Measurements from ENCODE around the gene ABCC2. TPM values are rescaled to one million over a fixed set of nuclear protein-coding genes. Genes with fewer than 3 reads are reported as not detected.
"Not testable (repeated sequence)": the region's sequence is repeated elsewhere in the genome, so short reads cannot be mapped to it uniquely, and the experiment has no call there.

The ABCC2 gene
- total RNA-seq, 1 donor, result 1.4 TPM

DNA sequence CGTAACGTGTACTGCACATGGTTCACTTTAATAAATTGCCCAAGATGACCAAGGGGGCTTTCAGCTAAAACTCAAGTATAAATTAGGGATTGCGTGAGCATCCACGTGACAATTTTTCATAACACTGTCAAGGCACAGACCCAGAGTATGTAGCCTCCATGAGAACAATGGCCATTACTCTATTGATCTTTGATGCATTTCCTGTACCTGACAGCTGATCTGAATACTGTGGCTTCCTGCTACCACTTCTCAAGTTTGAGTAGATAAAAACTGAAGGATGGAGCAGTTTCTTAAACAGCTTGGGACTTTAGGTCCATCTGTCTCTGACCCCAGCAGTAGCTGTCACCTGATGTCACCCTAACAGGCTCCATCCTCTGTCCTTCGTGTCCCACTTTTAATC is 98.9 kb downstream of the ABCC2 start:
- TF ChIP-seq, protein P1, sequence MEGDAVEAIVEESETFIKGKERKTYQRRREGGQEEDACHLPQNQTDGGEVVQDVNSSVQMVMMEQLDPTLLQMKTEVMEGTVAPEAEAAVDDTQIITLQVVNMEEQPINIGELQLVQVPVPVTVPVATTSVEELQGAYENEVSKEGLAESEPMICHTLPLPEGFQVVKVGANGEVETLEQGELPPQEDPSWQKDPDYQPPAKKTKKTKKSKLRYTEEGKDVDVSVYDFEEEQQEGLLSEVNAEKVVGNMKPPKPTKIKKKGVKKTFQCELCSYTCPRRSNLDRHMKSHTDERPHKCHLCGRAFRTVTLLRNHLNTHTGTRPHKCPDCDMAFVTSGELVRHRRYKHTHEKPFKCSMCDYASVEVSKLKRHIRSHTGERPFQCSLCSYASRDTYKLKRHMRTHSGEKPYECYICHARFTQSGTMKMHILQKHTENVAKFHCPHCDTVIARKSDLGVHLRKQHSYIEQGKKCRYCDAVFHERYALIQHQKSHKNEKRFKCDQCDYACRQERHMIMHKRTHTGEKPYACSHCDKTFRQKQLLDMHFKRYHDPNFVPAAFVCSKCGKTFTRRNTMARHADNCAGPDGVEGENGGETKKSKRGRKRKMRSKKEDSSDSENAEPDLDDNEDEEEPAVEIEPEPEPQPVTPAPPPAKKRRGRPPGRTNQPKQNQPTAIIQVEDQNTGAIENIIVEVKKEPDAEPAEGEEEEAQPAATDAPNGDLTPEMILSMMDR (IDR thresholded peaks at IDR 0.05; ENCODE audit: insufficient read depth, low read length), result no peak
- no peak overlapping the region for H3K4me3 ChIP-seq (ENCODE audit: low read depth, low read length)

DNA sequence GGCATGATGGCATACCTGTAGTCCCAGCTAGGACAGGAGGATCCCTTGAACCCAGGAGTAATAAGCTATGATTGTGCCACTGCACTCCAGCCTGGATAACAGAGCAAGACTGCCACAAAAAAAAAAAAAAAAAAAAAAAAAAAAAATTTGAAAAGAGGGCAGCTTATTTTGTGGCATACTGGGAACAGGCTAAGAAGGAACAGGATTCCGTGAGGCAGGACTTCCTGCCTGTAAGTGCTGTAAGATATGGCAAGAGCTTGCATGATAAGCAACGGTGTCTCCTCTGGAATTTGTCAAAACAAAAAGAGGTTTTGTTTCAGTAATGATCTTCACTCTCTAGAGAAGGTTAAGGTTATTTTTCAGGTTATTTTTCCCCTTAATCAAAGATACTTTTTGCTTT is 101.1 kb downstream of the ABCC2 start:
- no peak for DNase-seq (ENCODE audit: low read depth)
- no peak overlapping the region for H3K4me3 ChIP-seq (ENCODE audit: low read depth, low read length)
- TF ChIP-seq, protein P1 (IDR thresholded peaks at IDR 0.05; ENCODE audit: insufficient read depth, low read length), result no peak

More for the DNA sequence above, 98.9 kb downstream of the ABCC2 start:
- no peak for DNase-seq (ENCODE audit: low read depth)

DNA sequence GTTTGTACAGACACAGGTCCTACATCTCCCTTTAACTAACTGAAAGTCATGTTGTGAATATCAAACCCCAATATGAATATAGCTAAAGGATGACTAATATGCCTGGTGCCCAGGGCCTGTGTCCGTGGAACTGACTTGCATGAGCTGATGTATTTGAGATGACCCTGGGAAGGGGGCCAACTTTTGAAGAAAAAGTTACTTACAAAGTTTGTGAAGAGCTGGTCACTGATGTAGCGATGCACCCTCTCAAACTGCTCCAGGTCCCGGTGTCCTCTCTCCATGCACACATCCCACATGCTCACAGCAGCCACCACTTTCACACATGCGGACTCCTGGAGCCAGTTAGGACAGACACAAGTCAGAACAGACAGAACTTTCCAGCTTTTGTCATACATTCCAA is 106.2 kb downstream of the ABCC2 start:
- peak; percentile 63 for DNase-seq (ENCODE audit: low read depth)
- TF ChIP-seq, protein P1 (IDR thresholded peaks at IDR 0.05; ENCODE audit: insufficient read depth, low read length), result no peak
- no peak overlapping the region for H3K4me3 ChIP-seq (ENCODE audit: low read depth, low read length)

DNA sequence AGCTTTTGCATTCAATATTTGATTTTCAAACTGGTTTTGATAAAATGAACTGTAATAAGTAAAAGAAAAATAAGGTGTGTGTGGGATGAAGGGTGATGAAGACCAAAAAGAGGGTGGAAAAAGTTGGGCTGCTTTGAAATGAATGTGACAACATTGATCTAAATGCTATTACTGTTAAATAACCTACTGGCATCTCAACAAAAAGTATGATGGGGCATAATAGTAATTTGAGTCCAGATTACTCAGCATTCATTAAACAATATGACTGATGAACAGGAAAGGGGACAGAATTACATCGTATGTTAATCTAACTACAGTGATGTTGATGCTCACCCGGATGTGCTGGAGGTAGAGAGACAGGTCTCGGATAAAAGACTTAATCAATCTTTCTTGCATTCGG is 112.2 kb downstream of the ABCC2 start:
- no peak for DNase-seq (ENCODE audit: low read depth)
- TF ChIP-seq, protein P1 (IDR thresholded peaks at IDR 0.05; ENCODE audit: insufficient read depth, low read length), result no peak
- no peak overlapping the region for H3K4me3 ChIP-seq (ENCODE audit: low read depth, low read length)

DNA sequence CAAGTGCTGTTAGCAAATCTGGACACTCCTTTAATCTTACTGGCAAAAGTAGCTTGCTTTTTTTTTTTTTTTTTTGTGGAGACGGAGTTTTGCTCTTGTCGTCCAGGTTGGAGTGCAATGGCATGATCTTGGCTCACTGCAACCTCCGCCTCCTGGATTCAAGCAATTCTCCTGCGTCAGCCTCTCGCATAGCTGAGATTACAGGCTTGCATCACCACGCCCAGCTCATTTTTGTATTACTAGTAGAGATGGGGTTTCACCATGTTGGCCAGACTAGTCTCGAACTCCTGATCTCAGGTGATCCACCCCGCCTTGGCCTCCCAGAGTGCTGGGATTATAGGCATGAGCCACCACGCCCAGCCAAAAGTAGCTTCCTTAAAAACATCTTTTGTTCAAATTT is 112.6 kb downstream of the ABCC2 start:
- H3K4me3 ChIP-seq (ENCODE audit: low read depth, low read length); DNase-seq (ENCODE audit: low read depth): not testable (repeated sequence)

DNA sequence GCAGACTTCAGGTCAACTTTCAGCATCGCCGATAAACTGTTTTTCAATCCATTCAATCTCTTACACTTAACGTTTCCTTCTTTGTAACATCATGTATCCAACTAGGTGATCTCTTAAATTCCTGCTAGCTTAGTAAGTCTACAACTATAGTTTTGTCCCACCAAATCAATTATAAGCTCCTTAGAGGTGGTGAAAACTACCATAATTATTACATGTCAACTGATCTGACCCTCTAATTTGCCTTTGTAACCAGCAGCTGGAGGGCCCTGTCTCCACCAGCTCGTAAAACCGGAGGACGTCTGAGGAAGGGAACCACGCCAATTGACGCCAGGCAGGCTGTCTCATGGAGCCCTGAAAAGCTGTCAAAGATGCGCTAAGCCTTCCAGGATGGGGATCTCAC is 113.4 kb downstream of the ABCC2 start:
- DNase-seq (ENCODE audit: low read depth), result no peak
- TF ChIP-seq, protein P1 (IDR thresholded peaks at IDR 0.05; ENCODE audit: insufficient read depth, low read length), result no peak
- no peak overlapping the region for H3K4me3 ChIP-seq (ENCODE audit: low read depth, low read length)

Other genes starting within 250 kb of the ABCC2 start
- not detected in 2 replicates for gene NKX2-3, start 249.7 kb upstream of the ABCC2 start, total RNA-seq (ENCODE audit: low replicate concordance)
- gene SLC25A28, start 162.2 kb upstream of the ABCC2 start, total RNA-seq (ENCODE audit: low replicate concordance), result 7.0 and 20.9 TPM in 2 replicates
- gene ENTPD7, start 123.1 kb upstream of the ABCC2 start, total RNA-seq (ENCODE audit: low replicate concordance), result 10.1 and 11.4 TPM in 2 replicates
- 36.1 and 44.2 TPM in 2 replicates for gene COX15, start 50.5 kb upstream of the ABCC2 start, total RNA-seq (ENCODE audit: low replicate concordance)
- gene CUTC, start 50.4 kb upstream of the ABCC2 start, total RNA-seq (ENCODE audit: low replicate concordance), result 18.3 and 25.0 TPM in 2 replicates
- 24.9 and 62.4 TPM in 2 replicates for gene DNMBP, start 227.3 kb downstream of the ABCC2 start, total RNA-seq (ENCODE audit: low replicate concordance)

Measured in fibroblast of the aortic adventitia (primary cell).